Measurements from ENCODE around the gene CAPRIN1.

CAPRIN1 gene

DNA sequence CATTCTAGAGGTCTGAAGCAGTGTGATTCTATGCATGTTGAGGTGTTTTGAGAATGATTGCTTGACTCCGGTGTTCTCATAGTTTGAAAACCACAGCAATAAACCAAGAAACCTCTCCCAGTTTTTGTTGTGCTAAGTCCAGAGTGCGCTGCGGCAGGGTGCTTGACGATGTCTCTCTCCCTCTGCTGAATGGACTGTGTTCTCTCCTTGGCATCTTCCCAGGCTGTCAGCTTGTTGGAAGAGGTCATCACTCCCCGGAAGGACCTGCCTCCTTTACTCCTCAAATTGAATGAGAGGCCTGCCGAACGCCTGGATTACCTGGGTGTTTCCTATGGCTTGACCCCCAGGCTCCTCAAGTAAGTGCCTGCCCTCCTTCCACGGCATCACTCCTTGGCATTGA, 84.9 kb downstream of the CAPRIN1 start:
- TF ChIP-seq, protein P1, sequence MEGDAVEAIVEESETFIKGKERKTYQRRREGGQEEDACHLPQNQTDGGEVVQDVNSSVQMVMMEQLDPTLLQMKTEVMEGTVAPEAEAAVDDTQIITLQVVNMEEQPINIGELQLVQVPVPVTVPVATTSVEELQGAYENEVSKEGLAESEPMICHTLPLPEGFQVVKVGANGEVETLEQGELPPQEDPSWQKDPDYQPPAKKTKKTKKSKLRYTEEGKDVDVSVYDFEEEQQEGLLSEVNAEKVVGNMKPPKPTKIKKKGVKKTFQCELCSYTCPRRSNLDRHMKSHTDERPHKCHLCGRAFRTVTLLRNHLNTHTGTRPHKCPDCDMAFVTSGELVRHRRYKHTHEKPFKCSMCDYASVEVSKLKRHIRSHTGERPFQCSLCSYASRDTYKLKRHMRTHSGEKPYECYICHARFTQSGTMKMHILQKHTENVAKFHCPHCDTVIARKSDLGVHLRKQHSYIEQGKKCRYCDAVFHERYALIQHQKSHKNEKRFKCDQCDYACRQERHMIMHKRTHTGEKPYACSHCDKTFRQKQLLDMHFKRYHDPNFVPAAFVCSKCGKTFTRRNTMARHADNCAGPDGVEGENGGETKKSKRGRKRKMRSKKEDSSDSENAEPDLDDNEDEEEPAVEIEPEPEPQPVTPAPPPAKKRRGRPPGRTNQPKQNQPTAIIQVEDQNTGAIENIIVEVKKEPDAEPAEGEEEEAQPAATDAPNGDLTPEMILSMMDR (IDR thresholded peaks at IDR 0.05; ENCODE audit: low read depth, low read length): no peak
- no peak overlapping the region for H3K4me3 ChIP-seq (ENCODE audit: low read depth, low read length)
- in situ Hi-C loops (cut with HindIII; ENCODE audit: low sequenced_read_pairs): no loop called here
- DNase-seq (ENCODE audit: low read depth, low spot score): no peak

DNA sequence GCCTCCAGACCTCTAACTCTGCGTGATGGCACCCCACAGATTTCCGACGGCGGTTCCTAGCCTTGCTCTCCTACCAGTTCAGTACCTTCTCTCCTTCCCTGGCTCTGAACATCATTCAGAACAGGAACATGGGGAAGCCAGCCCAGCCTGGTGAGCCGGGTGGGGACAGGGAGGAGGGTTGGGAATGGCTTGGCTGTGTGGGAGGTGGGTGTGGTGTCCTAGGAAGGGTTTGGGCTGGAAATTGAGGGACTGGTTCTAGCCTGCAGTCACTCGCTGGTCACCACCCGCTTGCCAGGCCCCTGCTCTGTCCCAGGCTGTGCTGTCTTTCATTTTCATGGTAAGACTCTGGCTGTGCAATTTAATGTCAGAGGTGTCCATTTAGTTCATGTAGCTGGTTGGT, 87.8 kb downstream of the CAPRIN1 start:
- no peak for DNase-seq (ENCODE audit: low read depth, low spot score)
- TF ChIP-seq, protein P1 (IDR thresholded peaks at IDR 0.05; ENCODE audit: low read depth, low read length): no peak
- no peak overlapping the region for H3K4me3 ChIP-seq (ENCODE audit: low read depth, low read length)
- in situ Hi-C loops (cut with HindIII; ENCODE audit: low sequenced_read_pairs): no loop called here

DNA sequence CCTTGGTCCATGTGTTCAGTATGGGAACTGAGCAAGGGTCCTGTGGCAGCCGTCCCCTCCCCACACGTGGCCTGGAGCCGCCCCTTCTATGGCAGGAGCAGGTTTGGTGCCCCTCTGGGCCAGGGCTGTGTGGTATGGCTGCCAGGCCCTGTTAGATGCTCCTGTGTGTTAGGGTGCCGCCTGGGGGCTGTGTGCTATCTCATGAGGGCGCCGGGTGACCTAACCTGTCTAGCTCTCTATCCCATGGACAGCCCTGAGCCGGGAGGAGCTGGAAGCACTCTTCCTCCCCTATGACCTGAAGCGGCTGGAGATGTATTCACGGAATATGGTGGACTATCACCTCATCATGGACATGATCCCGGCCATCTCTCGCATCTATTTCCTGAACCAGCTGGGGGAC, 88.6 kb downstream of the CAPRIN1 start:
- DNase-seq (ENCODE audit: low read depth, low spot score): no peak
- no peak overlapping the region for H3K4me3 ChIP-seq (ENCODE audit: low read depth, low read length)
- TF ChIP-seq, protein P1 (IDR thresholded peaks at IDR 0.05; ENCODE audit: low read depth, low read length): no peak
- in situ Hi-C loops (cut with HindIII; ENCODE audit: low sequenced_read_pairs): no loop called here

DNA sequence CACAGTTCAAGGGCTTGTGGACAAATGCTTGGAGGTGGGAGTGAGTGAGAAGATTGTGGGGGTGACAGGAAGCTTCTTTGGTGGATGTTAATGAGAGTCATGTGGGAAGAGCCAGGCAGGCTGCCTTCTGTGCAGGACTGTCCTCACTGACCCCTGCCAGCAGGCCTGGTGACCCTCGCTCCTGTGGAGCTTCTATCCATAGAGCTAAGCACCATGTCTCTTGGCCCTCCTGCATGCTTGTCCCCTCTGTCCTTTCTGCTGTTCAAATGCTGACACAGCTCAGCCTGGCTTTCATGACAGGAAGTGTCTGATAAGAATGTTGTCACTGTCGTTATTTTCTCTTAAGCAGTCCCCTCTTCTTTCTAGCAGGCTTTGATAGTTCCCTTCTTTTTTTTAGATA, 91.5 kb downstream of the CAPRIN1 start:
- H3K4me3 ChIP-seq (ENCODE audit: low read depth, low read length): no peak overlapping the region
- TF ChIP-seq, protein P1 (IDR thresholded peaks at IDR 0.05; ENCODE audit: low read depth, low read length): no peak
- no peak for DNase-seq (ENCODE audit: low read depth, low spot score)
- in situ Hi-C loops (cut with HindIII; ENCODE audit: low sequenced_read_pairs): no loop called here

DNA sequence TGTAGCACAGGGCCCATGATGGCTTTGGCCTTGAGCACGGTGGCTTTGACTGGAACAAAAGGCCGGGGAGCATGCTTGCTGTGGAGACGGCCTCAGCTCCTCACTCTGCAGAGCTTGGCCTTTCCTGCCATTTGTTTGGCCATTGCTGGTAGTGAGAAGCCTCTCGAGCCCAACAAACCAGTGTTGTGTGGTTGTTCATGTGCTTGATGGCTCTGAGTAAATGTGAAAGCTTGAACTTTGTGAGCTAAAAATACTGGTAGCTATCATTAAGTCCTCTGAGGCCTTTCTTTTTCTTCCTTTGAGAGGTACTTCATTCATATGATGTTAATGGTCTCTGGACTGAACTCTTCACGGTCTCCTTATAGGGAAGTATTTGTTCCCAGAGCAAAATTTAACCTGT, 93.5 kb downstream of the CAPRIN1 start:
- TF ChIP-seq, protein P1 (IDR thresholded peaks at IDR 0.05; ENCODE audit: low read depth, low read length): no peak

DNA sequence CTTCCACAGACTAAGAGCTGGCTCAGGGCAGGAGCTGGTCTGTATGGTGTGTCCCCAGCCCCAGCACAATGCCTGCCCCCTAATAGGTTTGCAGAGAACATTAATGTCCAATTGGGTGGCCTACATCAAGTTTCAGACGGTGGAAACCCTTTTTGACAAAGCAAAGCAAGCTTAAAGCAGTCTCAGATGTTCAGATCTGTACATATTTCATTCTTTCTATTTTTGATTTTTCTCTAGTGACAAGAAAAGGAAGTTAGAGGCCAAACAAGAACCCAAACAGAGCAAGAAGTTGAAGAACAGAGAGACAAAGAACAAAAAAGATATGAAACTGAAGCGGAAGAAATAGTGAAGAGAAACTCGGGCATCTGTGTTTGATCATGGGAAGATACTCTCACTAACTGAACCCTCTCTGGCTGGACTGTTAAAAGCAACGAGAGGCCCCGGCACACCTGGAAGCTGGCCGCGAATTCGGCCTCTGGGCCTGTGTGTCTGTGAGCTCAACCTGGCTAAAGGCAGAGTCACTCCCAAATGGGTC, 94.4 kb downstream of the CAPRIN1 start:
- TF ChIP-seq, protein P1 (IDR thresholded peaks at IDR 0.05; ENCODE audit: low read depth, low read length): no peak
- H3K4me3 ChIP-seq (ENCODE audit: low read depth, low read length): no peak overlapping the region
- DNase-seq (ENCODE audit: low read depth, low spot score): no peak
- in situ Hi-C loops (cut with HindIII; ENCODE audit: low sequenced_read_pairs): no loop called here

More for the DNA sequence above, 93.5 kb downstream of the CAPRIN1 start:
- in situ Hi-C loops (cut with HindIII; ENCODE audit: low sequenced_read_pairs): no loop called here
- H3K4me3 ChIP-seq (ENCODE audit: low read depth, low read length): no peak overlapping the region
- DNase-seq (ENCODE audit: low read depth, low spot score): no peak

DNA sequence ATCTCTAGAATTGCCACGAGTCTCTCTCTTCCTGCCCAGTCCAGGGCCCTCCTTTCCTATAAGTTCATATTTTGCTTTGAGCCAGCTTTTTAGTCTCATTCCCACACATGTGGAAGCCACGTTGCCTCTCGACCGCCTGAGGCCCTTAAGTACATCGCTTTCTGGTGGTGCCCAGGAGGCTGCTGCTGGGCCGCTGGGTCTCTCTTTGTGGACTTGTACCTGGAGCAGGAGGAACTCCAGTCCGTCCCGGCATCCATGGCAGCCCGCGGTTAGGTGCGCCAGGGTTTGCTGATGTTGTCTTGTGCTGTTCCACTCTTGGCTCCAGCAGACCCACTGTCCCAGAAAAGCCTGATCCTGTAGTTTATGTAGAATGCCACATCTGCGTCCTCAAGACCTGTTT, 94.9 kb downstream of the CAPRIN1 start:
- in situ Hi-C loops (cut with HindIII; ENCODE audit: low sequenced_read_pairs): no loop called here
- TF ChIP-seq, protein P1 (IDR thresholded peaks at IDR 0.05; ENCODE audit: low read depth, low read length): no peak
- no peak for DNase-seq (ENCODE audit: low read depth, low spot score)
- no peak overlapping the region for H3K4me3 ChIP-seq (ENCODE audit: low read depth, low read length)

Measured in astrocyte of the spinal cord (primary cell).